ENCODE results near the gene ME1. TPM values are rescaled to one million over a fixed set of nuclear protein-coding genes. Genes with fewer than 3 reads are reported as not detected.
A peak's percentile ranks its signal among the peaks of the same experiment; 100 is the strongest.
"Not testable (repeated sequence)": the region's sequence is repeated elsewhere in the genome, so short reads cannot be mapped to it uniquely, and the experiment has no call there.

Gene ME1
- total RNA-seq, 1 donor, result 17.0 TPM

- no peak for TF ChIP-seq CTCF (IDR thresholded peaks at IDR 0.05; ENCODE audit: insufficient read depth, low read length)
- peak; percentile 95 for DNase-seq (ENCODE audit: low read depth)
- H3K4me3 ChIP-seq (ENCODE audit: low read depth, low read length), result no peak overlapping the region
These were observed 159.7 kb downstream of the ME1 start for GRCh38 chr6:83270971-83271719.

- TF ChIP-seq CTCF (IDR thresholded peaks at IDR 0.05; ENCODE audit: insufficient read depth, low read length), result no peak
- no peak overlapping the region for H3K4me3 ChIP-seq (ENCODE audit: low read depth, low read length)
- peak; percentile 62 for DNase-seq (ENCODE audit: low read depth)
These were observed 165.5 kb downstream of the ME1 start for GRCh38 chr6:83265384-83265783.

- no peak for TF ChIP-seq CTCF (IDR thresholded peaks at IDR 0.05; ENCODE audit: insufficient read depth, low read length)
- no peak for DNase-seq (ENCODE audit: low read depth)
- no peak overlapping the region for H3K4me3 ChIP-seq (ENCODE audit: low read depth, low read length)
These were observed 170.3 kb downstream of the ME1 start for GRCh38 chr6:83260577-83260976.

- peak; percentile 43 for DNase-seq (ENCODE audit: low read depth)
- H3K4me3 ChIP-seq (ENCODE audit: low read depth, low read length), result no peak overlapping the region
- no peak for TF ChIP-seq CTCF (IDR thresholded peaks at IDR 0.05; ENCODE audit: insufficient read depth, low read length)
These were observed 172.3 kb downstream of the ME1 start for GRCh38 chr6:83258517-83258916.

- DNase-seq (ENCODE audit: low read depth), result no peak
- TF ChIP-seq CTCF (IDR thresholded peaks at IDR 0.05; ENCODE audit: insufficient read depth, low read length), result no peak
These were observed 173.1 kb downstream of the ME1 start for GRCh38 chr6:83257791-83258190.

GRCh38 chr6:83256719-83257118 is 174.1 kb downstream of the ME1 start:
- DNase-seq (ENCODE audit: low read depth); H3K4me3 ChIP-seq (ENCODE audit: low read depth, low read length): not testable (repeated sequence)

More at GRCh38 chr6:83257791-83258190, 173.1 kb downstream of the ME1 start:
- H3K4me3 ChIP-seq (ENCODE audit: low read depth, low read length), result no peak overlapping the region

- no peak for TF ChIP-seq CTCF (IDR thresholded peaks at IDR 0.05; ENCODE audit: insufficient read depth, low read length)
- H3K4me3 ChIP-seq (ENCODE audit: low read depth, low read length), result no peak overlapping the region
- peak; percentile 72 for DNase-seq (ENCODE audit: low read depth)
These were observed 178.1 kb downstream of the ME1 start for GRCh38 chr6:83252719-83253118.

Measured in fibroblast of the aortic adventitia (primary cell).